GM18520 (cell line): ENCODE measurements around the gene USP48.
"Not testable (repeated sequence)": the region's sequence is repeated elsewhere in the genome, so short reads cannot be mapped to it uniquely, and the experiment has no call there.

Experiments
- ATAC-seq: cut with Tn5 transposase; IDR thresholded peaks from one replicate; pipeline ENCODE4 v1.9.1; 2021; ENCODE audit not compliant: unreplicated experiment

The USP48 gene

DNA sequence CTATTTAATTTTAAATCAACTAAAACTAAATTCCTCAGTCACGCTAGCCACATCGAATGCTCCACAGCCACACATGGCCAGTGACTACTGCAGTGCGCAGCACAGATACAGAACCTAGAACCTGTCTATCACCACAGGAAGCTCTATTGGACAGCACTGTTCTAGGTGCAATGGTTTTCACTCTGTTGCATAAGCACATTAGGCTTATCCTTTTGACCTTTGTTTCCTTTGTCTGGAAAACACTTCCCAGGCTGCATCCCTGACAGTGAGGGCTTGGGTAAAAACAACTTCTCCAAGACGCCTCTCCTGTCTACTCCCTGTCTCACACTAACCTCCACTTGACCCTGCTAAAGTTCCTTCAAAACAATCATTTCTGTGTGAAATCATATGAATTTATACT, 80.2 kb downstream of the USP48 start:
- no peak for ATAC-seq

DNA sequence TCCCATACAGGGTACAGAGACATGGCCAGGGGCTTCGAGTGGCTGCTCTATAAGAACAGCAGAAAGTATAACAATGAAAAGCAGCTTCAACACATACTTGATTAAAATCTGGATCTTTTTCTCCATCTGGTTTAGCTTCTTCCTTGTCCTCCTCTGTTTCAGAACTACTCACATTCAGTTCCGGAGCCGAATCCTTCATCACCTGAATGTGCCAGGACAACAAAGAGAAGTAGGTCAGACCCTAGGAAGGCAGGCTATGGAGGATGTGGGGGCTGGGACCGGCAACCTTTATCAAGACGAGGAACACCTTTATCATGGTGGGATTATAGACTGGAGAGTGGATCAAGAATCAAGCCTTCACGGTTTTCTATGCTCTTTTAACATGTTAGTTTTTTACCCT, 81.5 kb downstream of the USP48 start:
- no peak for ATAC-seq

DNA sequence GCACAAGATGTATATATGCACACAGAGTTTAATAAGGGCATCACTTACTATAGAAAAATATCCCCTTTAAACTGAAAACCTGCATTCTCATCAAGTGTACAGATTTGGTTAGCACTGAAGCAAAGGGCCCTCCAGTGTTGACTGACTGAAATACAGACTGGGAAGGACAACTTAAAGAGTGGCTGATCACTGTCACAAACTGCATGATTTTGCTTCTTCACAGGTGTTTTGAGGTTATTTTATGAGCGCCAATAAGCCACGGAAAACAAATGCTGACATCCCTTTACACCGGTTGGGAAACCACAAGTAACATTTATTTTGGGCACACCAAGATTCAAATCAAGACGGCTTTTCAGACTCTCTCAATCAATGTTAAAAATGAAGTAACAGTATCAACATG, 82.9 kb downstream of the USP48 start:
- ATAC-seq: no peak

DNA sequence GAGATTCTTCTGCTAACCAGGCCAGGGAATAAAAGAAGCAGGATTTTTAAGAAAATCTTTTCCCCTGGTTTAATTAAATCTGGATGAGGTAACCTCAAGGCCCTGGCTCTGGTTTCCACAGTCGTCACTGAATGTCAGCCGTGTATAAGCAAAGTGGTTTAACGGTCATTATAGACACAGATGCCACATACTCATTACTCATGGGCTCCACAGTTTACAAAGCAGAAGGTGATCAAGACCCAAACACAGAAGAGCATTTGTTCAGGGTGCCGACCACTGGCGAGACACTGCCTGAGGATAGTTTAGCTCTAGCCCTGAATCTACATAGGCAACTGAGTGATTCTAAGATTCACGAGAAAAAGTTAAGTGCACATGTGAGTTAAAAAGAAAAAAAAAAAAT, 86.0 kb downstream of the USP48 start:
- ATAC-seq: no peak

DNA sequence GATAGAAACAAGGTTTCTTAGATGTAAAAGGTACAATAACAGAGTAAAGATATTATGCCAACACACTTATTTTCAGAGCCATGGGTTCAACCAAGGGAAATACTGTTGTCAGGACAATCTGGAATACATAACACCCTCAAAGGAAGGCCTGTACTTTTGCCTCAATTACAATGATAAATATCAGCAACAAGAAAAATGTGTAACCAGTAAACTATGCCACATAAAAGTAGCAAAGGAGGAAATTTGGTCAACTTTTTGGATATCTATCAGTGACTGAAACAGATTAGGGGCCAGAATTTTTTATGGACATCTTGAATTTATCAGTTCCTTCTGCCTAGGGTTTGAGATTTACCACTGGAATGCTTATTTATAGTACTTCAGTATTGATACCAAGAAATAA, 89.2 kb downstream of the USP48 start:
- no peak for ATAC-seq

DNA sequence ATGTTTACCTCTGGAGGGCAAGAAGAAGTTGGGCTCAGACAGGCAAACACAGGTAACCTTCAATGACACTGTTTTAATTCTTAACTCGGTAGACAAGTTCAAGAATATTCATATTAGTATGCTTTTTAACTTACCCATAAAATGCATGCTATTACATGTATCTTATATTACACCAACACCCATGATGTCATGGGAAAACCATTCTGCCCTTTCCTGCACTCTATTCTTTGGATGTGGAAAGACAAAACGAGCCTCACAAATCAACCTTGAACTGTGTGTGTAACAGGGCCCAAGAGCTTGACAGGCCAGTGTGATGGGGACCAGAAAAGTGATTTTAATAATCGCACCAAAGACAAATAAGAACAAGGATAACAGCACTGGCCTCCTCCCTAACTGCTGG, 91.2 kb downstream of the USP48 start:
- no peak for ATAC-seq

DNA sequence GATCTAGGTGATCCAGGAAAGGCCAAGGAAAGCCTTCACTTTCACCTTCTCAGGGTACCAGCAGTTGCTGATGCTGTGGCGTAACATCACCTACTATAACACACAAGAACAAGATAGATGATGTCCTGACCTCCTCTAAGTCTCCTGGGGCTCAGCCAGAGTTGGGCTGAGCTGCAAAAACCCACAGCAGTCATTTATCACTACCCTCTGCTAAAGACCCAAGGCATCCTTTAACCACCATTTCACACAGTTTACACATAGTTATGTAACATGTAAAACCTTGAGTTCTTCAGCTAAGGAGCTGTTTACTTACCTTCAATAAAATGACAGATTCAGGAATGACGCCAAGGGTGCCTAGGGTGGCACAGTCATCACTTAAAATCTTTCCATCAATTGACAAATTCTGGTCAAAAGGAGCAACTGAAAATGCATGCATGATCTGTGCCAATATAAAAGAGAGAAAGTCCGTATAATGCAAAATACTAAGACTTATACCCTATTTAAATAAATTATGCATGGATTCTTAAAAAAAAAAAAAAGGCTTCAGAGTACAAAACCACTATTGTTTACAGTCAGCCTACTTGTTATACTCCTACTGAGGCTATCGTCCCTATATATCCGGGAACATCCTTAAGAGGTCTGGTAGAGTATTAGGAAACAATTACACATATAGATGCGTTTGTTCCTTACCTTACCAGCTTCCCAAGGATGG, 93.1 kb downstream of the USP48 start:
- no peak for ATAC-seq

DNA sequence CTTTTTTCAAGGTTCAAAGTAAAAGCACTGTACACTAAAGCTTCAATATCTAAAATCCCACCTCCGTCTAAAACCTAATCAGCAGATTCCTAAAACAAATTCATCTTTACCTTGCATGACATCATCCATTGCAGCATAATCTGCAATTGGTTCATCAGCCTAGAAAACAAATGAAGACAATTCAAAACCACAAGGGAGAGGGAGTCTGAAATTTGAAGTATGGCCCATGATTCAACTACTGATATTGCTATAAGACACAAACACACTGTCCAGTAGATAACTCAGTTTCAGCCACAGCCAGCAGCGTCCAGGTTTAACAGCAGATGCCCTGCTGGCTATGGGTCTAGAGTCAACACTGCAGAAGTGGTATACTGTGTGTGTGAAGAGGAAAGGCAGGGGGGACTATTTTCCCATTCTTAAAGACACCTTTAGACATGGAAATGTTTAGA, 95.8 kb downstream of the USP48 start:
- ATAC-seq: no peak

DNA sequence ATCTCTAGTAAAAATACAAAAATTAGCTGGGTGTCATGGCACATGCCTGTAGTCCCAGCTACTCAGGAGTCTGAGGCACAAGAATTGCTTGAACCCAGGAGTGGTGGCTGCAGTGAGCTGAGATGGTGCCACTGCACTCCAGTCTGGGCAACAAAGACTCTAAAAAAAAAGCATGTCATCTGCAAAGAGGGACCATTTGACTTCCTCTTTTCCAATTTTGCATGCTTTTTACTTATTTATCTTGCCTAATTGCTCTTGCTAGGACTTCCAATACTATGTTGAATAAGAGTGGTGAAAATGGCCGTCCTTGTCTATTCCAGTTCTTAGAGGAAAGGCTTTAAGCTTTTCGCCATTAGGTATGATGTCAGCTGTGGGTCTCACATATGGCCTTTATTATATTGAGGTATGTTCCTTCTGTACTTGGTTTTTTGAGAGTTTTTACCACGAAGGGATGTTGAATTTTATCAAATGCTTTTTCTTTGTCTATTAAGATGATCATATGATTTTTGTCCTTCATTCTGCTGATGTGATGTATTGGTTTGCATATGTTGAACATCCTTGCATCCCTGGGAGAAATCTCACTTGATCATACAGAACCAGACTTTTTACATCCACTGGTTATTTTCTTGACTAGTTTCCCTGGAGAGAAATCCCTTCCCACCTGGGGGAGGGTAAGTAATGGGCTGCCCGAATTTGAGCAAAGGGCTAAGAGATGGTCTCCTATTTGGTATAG, 96.8 kb downstream of the USP48 start:
- no peak for ATAC-seq

DNA sequence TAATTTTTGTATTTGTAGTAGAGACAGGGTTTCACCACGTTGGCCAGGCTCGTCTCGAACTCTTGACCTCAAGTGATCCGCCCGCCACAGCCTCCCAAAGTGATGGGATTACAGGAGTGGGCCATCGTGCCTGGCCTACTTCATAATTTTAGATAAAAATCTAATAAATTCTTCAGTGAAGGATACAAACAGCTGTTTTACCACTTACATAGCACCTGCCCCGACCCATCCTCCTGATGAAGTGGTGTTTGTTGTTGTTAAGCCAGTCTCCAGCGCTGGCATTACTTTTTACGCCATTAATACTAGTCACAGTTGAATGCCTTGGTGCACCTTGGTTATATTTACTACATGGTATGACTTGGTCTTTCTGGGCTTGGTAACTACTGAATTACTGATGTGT, 101.5 kb downstream of the USP48 start:
- ATAC-seq: no peak

DNA sequence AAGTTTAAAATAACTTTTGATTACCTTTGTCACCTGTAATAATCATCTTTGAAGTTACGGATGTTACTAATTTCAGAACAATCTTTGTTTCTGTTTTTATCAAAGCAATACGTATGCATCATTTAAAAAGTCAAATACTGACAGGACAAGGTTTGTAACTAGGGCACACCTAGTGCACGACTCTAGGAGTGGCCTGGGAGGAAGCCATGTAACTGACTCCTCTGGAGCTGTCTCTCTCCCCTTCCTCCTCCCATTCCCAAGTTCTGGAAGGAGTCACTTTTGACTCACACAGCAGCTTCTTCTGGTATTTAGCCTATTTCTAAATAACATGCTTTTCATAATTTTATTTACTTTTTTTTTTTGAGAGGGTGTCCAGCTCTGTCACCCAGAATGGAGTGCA, 102.0 kb downstream of the USP48 start:
- no peak for ATAC-seq

DNA sequence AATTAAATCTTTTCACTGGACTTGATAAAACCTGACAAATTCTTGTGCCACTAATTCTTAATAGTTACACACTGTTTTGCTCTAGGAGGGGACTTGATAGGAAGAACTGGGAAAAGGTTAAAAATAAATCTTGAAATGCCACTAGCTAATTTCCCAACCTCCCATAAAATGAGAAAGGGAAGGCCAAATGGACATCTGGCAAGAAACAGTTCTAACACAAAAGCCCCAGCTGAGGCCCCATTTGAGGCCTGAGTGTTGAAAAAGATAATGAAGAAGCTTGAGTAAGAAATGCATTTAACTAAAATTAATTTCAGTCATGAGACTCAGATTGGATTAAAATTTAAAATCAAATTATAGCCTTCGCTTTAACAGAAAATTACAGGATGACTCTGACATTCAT, 102.6 kb downstream of the USP48 start:
- no peak for ATAC-seq

DNA sequence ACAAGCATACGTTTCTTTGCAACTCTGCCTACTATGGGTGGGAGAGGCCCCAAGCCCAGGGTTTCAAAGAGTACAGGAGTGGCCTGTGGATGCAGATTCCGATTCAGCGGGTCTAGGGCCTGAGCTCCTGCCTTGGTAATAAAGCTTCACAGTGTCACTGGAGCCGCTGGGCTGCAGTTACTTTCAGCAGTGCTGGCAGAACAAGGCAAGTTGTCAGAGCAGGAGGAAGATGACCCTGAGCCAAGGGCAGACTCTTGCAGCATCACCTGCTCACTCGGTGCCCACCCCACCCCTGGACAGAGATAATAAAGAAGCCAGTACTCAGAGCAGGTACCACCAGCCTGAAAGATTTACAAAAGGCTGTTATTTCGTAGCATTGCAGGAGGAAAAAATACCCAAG, 105.8 kb downstream of the USP48 start:
- no peak for ATAC-seq

DNA sequence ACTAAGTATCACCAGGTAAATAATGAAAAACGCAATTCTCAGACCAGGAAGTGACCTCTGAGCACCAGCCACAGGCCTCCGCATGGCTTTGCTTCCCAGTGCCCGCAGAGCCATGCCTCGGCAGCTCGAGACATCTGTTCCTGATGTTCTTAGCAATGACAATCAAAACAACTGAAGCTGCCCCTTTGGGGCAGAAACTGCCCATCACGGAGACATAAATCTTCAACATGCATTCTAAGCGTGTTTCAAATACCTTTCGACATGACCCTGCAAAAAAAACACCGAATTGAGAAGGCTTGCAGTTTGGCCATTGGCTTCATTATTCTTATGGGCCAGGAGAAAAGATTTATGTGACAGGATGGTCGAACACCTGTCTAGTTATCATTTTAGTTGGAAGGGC, 108.0 kb downstream of the USP48 start:
- no peak for ATAC-seq

DNA sequence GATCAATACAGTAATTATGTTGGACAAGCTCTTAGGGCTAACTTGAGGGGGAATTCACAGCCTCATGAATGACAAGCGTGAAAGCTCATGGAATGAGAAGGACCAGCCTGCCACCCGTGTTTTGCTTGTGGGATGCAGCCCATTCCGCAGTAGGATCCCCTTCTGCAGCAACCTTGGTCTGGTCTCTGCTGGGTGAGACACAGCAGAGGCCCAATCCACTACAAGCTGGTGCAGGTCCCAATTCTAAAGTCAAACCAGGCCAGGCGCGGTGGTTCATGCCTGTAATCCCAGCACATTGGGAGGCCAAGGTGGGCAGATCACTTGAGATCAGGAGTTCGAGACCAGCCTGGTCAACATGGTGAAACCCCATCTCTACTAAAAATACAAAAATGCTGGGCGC, 109.1 kb downstream of the USP48 start:
- ATAC-seq: not testable (repeated sequence)

DNA sequence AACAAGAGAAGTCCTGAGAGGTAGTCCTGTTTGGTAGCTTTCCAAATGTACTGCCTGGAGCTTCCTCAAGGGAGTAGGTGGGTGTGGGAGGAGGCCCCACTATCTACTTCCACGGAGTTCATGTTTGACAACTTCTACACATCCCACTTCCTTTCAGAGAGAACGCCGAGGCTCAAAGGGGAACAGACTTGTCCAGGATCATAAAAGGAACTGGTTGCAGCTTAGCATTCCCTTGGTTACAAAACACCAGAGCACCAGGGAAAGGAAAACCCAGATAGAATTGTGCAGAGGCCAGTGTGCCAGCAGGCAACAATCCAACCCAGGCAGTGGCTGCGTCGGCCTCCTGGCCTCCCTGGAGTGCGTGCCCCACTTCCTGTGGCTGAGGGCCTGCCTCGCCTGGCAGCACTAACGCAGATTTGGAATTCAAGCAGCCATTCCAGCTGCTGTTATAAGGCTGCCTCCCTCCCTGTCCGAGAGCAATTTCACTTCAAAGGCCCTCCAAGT, 109.6 kb downstream of the USP48 start:
- no peak for ATAC-seq

DNA sequence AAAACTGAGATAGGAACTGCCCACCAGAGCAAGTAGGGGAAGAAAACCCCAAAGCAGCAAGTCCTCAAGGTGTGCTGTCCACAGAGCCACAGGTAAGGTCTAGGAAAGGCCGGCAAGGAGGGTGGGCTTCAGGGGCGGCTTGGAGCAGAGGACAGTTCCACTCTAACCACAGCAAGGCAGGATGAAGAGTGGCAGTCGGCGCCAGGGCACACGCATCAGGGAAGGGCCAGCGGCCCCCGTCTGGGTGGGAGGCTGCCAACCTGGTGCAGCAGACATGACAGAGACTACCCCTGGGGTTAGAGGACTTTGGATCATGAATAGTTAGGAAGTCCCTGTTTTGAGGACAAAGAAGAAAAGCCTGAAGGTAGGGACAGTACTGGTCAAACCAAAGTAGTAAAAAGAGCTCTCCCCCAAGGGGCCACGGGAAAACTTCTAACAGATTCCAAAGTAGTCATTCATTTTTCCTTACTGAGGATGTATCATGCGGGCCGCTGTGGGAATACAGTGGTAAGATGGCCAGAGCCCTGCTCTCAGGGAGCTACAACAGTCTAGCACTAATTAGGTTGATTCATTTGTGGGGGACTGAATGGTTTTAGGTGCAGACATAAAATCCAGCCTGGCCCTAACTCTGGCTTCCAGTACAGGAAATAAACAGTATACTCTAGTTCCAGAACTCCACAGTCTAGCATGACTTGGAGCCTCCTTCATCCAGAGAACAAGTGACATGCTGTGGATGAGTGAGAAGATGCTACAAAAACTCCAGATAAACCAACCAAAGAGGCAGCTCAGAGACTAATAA, 110.3 kb downstream of the USP48 start:
- no peak for ATAC-seq

DNA sequence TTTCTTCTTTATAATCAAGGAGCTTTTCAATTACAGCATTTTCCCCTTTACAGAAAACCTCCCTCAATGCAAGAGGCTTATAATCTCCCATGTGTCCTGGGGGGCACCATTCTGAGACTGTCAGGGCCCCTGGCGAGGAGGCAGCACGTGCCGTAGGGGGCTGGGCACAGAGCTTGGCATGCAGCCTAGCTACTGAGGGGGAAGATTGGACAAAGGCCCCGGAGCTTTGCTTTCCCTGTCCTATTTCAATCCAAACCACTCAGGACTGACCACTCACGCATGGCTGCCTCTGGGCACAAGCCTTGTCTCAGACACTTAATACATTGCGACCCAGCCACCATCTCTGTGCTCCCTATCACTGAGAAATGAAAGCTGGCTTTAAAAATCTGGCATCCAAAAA, 111.0 kb downstream of the USP48 start:
- ATAC-seq: no peak

DNA sequence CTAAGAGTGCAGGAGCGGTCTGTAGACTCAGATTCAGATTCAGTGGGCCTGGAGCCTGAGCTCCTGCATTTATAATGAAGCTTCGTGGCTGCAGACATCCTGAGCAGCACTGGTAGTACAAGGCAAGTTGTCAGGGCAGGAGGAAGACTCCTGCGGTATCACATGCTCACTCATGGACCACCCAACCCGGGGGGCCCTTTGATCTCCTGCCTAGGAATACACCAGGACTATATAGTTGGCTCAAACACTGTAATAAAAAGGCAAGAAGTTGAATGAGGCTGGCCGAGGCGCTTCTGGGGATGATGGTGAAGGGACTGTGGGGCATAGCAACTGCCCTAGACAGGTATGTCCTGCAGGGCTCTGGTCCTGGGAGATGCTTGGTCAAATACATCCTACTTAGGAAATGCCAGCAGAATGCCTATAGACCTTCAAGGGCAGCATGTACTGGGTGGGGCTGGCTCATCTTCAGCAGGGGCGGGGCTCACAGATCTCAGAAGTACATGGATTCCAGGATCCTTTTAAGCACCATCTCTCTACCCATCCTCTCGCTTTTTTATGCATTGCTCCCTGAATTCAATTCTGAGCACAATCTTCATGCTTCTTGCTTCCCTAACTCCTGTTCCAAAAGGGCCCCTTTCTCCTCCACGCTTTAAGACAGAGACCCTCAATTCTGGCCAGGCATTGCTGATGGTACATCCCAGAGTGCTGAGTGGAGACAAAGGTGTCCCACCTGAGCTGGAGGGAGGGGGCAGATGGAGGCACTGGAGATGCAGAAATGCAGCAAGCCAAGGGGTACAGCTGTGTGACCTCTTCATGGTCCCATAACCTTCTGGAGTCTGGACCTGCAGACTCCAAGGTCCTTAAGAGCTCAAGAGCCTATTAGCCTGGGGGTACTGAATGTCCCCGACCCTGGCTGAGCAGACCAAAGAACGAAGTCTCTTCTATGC, 111.7 kb downstream of the USP48 start:
- ATAC-seq: no peak

DNA sequence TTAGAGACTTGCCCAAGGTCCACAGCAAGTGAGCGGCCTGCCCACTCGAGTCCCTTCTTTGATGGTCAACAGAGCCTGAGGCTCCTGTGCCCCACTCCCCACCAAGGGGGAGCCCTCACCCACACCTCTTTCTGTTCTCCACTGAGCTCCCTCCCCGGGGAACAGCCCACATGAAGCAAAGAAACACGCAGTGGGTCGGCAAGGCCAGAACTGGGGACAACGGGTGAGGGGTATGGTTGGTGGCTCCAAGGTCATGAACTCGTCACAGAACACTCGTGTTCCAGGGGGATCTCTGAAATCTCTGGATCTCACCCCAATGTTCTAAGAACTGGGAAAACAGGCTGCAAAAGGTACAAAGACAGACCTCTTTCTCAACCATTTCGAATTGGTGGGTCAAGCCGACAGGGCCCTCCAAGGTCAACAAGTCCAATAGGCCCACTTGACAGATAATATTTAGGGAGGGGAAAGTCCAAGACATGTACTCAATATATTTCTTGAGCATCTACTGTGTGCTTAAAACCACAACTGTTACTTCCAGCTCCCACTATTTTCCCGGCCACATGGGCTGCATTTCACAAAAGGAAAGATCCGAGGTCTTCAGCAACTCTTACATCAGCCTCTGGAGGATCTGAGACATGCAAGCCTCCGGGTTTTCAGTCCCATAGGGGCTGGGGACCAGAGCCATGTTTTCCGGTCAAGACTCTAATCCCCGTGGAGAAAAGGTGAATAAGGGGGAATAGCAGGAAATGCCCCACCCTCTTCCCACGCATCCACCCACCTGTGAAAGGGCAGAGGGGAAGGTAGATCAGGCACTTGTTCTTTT, 112.7 kb downstream of the USP48 start:
- no peak for ATAC-seq
